HG03280 (cell line): ENCODE measurements around the gene KDM2A.

ENCODE experiments used
- ATAC-seq: cut with Tn5 transposase; IDR thresholded peaks from one replicate; pipeline ENCODE4 v1.9.1; 2021; ENCODE audit warnings: mild to moderate bottlenecking, moderate library complexity; ENCODE audit not compliant: unreplicated experiment

Gene KDM2A

DNA sequence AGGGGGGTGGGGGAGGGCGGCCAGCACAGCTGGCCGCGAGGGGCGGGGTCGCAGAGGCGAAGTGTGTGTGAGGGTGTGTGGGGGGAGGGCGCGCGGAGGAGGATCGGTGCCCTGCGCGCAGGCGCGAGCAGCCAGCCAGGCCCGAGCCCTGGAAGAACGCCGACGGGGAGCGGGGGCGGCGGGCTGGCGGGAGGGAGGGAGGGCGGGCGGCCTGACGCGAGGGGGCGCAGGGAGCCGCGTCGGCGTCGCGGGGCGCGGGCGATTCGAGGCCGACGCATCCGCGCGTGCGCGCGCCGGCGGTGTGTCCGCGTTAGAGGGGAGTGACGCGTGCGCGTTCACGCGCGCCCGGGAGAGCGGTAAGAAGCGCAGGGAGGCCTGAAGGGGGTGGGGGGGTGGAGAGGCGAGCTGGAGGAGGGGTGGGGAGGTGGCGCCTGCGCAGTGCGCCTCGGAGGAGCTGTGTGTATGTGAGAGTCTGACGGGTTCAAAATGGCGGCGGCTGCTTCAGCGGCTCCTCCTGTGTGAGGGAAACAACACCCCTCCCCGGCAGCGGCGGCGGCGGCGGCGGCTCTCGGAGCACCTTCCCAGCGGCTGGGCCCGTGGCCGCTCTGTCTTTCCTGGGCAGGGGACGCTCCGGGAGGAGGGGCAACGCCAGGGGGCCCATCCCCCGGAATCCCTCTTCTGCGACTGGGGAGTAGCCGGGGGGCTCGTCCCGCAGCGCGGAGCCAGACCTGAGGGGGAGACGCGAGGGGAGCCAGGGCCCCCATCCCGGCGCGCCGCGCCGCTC is at the start of gene KDM2A:
KDM2A (plus strand) TSS at position 463 of the 784 bp plus-strand sequence. CDS start 2,054 bp downstream, outside the sequence.
- peak; percentile 70 for ATAC-seq

DNA sequence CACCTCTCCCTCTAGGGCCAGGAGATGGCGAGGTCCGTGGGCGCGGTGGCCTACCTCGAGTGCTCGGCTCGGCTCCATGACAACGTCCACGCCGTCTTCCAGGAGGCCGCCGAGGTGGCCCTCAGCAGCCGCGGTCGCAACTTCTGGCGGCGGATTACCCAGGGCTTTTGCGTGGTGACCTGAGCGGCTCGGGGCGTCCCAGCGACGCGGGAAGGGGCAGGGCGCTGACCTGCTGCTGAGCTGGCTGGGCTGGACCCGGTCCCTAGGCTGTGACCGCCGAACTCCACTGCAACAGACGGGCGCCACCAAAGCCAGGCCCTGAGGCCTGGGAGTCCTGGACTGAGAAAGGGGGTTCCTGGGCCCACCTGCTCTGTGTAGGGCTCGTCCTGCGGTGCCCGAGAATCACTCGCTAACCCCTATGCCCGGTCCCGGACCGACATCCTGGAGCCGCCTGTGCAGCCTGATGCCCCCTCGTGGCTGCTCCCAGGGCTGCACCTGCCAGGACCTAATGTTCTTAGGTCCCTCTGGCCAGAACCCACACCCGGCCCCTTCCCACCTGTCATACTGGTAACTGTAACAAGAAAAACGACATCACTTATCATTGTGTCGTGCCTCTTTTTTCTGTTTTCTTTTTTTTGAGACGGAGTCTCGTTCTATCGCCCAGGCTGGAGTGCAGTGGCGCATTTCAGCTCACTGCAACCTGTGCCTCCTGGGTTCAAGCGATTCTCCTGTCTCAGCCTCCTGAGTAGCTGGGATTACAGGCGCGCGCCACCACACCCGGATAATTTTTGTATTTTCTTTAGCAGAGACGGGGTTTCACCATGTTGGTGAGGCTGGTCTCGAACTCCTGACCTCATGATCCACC is 47.4 kb upstream of the KDM2A start:
- peak; percentile 58 for ATAC-seq

DNA sequence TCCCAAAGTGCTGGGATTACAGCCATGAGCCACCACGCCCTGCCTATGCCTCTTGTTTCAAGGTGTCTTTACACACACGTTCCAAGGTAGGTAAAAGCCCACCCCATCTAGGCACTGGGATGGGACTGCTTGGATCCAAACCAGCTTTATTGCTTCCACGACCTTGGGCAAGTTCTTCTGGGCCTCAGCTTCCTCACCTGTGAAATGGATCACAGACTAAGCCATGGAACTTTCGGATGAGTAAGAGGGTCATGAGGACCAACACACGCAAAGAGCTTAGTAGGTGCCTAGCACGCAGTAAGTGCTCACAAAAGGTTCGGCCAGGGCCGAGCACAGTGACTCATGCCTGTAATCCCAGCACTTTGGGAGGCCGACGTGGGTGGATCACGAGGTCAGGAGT is 46.8 kb upstream of the KDM2A start:
- ATAC-seq: no peak

DNA sequence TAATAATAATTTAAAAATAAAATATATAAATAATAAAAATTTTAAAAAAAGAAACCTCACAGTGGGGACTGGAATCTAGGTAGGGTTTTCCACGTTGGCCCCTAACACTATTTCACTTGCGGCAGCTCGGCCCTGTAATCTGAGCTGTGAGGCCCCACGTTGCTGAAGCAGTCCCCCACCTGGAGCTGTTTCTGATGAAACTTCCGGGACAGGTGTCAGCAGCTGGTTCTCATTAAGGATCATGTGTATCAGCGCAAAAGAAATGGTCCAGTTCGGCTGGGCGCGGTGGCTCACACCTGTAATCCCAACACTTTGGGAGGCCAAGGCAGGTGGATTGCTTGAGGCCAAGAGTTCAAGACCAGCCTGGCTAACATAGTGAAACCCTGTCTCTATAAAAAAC is 45.2 kb upstream of the KDM2A start:
- no peak for ATAC-seq

DNA sequence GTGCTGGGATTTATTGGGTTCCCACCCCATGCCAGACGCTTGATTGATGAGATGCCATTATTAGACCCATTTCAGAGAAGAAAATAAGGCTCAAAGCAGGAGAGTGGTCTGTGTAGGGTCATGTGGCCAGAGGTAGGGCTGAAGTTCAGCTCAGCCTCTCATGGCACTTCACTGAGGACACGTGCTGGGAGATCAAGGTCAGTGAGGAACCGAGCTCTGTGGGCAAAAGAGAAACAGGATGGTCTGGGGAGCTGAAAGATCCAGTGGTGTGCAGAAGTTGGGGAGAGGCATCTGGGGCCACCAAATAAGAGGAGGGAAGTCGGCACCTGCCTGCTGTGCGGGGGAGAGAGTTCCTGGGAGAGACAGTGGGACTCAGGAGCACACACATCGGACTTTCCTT is 42.9 kb upstream of the KDM2A start:
- no peak for ATAC-seq

DNA sequence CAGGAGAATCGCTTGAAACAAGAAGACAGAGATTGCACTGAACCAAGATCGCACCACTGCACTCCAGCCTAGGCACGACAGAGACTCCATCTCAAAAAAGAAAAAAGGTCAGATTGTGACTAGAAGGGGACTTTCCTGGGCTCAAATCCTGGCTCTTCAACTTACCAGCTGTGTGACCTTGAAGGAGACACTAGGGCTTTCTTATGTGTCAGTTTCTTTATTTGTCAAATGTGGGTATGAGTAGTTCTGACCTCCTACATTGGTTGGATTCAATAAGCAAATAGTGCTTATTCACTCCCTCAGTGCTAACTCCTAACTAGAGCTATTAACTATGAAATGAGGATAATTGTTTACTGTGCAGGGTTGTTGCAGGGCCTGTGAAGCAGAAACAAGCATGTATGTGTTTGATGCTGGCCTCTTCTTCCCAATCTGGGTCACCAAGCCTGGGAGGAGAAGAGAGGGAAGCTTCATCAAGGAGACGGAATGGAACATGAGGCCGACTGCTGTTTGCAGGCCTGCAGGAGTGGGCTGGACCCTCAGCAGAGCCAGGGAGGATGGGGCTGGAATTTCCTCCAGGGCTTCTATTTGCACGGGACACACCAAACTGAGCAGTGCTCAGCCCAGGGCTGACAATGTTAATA is 39.9 kb upstream of the KDM2A start:
- no peak for ATAC-seq

DNA sequence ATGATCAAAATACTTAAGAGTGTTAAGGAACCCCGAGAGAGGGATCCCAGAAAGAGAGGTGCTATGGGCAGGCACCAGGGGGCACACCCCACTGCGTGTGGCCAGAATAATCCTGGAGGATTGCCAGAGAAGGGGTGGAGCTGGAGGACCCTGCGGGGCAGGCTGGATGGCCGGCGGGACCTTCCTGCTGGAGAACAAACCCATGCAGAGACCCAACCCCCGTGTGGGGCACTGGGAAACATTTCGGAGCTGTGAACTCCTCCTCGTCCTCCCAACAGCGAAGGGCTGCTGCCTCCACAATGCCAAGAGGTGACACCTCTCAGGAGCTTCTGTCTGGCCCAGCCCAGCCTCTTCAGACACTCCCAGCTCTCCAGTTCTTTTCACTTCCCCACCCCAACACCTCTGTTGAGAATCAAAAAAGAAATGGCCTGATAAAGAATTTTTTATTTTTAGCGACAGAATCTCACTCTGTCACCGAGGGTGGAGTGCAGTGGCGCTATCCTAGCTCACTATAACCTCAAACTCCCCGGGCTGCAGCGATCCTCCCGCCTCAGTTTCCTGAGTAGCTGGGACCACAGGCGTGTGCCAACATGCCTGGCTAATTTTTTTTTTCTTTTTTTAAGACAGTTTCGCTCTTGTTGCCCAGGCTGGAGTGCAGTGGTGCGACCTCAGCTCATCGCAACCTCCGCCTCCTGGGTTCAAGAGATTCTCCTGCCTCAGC is 36.8 kb upstream of the KDM2A start:
- ATAC-seq: no peak

DNA sequence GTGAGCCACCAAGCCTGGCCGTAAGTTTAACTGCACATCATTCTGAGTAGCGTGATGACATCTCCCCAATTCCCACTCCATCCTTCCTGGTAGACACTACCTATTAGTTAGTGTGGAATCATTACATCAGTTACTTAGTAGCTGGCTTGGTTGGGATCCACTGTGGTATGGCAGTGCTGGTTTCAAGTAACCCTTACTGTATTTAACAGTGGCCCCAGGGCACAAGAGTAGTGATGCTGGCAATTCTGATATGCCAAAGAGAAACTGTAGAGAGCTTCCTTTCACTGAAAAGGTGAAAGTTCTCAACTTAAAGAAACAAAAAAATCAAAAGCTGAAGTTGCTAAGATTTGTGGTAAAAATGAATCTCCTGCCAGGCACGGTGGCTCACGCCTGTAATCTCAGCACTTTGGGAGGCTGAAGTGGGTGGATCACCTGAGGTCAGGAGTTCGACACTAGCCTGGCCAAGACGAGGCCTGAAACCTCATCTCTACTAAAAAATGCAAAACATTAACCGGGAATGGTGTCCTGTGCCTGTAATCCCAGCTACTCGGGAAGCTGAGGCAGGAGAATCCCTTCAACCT is 35.2 kb upstream of the KDM2A start:
- no peak for ATAC-seq

DNA sequence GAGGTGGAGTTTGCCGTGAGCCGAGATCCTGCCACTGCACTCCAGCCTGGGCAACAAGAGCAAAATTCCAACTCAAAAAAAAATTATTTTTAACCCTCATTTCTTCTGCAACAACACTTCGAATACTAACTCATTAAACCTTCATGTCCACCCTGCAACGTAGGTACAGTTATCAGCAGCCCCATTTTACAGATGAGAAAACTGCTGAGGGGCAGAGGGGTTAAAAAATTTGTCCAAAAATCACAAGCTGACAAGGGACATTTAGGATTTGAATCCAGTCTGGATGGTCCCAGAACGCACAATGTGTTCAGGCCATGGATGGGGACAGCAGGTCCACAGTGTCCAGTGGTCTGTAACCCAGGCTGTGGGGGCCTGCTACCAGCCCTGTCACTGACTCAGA is 33.4 kb upstream of the KDM2A start:
- no peak for ATAC-seq

DNA sequence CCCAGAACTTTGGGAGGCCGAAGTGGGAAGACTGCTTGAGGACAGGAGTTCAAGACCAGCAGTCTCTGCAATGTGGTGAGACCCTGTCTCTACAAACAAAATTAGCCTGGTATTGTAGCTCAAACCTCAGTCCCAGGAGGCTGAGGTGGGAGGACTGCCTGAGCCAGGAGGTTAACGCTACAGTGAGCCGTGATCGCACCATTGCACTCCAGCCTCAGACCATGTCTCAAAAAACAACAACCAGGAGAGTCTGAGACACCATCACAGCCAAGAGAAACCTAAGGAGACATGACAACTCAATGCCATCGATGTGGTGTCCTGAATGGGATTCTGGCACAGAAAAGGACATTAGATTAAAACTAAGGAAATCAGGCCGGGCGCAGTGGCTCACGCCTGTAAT is 28.3 kb upstream of the KDM2A start:
- no peak for ATAC-seq

DNA sequence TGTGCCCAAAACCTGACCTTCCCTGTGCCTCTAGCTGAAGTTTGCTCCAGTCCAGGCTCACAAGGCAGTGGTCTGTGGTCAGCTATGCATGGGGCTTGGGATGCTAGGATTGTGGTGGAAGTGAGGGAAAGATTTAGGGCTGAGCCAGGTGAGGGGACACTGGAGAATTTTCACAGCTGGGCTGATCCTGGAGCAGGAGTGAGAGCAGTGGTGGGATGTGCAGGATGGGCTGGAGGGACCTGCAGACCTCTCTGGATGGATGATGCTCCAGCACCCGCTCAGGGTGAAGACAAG is 23.9 kb upstream of the KDM2A start:
- ATAC-seq: no peak

DNA sequence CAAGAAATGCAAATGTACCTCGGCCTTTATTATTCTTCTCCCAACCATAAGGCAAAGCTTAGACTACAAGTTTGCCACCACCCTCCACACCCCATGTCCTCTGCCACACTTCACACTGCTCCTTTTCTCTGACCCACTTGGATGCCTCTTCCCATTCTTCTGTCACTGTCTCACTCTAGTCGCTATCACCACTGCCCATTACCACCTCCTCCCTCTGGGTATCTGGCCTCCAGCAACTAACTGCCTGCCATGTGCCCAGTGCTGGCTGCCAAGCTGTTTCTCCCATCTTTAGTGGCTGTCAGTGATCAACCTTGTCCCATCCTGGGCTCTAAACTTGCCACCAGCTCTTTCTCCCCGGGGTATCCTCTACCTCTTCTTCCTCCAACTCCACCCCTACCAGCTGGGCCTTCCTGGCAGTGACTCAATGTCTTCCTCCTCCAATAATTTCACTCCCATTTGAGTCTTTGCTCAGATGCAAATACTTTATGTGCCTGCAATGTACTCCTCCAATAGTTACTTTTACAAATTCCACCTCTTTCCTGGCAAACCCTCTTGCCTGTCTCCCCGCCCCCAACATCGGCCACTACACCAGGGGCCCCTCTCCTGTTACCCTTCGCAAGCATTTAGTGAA is 20.1 kb upstream of the KDM2A start:
- no peak for ATAC-seq

DNA sequence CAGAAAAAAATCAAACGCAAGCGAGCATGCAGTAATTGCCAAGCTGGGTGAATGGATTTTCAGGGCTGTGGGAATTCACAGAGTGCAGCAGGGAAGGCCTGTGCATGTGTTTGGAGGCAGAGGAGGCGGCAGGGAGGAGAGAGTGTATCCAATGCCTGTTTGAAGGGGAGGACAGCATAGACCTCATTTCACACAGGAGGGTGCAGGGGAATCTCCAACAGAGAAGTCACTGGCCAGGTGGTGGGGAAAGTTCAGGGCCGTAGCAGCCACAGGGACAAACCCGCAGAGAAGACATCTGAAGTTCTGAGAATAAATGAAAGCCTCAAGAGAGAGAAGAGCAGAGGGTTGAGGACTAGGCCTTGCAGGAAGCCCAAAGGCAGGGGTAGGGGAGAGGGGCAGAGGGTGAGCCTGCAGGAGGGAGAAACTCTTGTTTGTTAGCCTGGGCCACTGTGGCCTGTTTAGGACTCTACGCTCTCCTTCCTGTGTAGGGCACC is 19.2 kb upstream of the KDM2A start:
- no peak for ATAC-seq

DNA sequence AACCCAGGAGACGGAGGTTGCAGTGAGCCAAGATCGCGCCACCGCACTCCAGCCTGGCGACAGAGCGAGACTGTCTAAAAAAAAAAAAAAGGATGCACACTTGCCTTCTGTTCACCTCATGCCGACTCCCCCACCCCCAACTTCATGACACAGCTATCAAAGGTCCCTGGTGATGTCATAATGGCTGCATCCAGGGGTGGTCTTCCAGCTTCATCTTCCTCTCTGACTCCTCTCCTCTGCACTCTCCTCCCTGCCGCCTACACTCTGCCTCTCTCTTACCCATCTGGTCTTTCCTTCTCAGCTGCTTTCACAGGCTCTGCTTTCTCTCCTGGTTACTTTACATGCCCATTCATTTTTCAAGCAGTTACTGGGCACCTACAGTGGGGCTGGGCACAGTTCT is 16.4 kb upstream of the KDM2A start:
- no peak for ATAC-seq

DNA sequence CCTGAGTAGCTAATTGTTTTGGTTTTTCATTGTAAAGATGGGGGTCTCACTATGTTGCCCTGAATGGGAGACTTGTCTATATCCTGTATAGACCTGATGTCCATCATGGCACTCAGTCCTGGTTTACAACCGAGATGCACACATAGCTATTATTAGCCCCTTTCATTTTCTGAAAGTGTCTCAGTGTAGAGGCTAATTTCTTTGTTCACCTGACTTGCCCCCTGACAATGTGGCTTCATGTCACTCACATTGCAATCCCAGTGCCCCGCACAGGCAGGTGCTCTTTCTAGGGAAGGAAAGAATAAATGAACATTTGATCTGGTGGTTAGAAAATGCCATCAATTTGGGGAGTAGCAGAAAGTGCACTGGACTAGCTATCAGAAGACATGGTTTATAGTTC is 13.1 kb upstream of the KDM2A start:
- ATAC-seq: no peak

DNA sequence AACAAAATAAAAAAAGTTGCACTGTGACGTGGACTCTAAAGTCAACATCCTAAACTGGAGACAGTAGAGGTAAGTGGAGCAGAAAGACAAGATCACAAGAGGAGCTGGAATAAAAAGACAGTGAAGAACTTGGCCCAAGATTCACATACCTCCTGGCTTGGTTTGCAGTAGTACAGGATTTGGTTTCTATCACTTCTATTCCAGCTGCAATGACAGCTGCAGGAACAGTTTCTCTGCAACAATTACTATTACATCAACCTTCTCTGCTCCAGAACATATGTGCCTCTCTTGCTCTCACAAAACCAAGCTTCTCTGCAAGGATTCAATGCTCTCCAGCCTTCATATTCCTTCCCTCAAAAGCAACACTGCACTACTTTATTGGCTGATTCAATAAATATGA is 7.8 kb upstream of the KDM2A start:
- no peak for ATAC-seq

DNA sequence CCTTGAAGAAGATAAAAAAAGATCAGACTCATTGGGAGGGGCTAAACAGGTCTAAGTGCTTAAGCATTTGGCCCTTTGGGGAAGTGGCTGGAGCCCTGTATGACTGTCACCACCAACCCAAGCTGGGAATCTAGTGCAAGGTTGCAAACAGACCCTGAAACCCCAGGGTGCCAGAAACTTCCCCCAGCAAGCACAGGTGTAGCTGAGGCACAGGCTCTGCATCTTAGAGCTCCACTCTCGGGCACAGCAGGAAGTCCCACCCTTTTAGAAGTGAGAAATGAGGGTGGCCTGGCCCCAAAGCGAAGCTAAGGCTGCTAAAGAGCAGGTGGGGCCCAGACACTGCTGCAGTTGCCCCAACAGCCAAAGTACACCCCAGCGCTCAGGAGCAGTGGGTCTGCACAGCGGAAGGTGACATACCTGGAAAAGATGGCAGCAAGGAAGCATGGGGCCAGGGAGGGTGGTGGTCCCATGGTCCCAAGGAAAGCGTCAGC is 5.8 kb upstream of the KDM2A start:
- ATAC-seq: peak; percentile 50

DNA sequence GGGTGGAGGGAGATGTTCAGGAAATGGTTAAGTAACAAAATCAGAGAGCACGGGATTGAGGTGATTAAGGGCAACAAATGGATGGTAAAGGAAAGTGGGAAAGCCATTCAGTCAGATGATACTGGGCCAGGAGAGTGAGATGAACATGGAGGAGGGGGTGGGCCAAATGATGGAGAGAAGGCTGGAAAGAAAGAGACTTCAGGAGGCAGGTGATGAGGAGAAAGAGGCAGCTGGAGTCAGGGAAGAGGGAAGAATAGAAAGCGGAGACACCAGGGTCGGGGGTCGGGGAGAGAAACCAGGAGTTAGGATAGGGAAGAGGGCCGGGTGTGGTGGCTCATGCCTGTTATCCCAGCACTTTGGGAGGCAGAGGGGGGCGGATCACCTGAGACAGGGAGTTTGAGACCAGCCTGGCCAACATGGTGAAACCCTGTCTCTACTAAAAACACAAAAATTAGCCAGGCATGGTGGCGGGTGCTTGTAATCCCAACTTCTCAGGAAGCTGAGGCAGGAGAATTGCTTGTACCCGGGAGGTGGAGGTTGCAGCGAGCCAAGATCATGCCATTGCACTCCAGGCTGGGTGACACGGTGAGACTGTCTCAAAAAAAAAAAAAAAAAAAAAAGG is 4.7 kb upstream of the KDM2A start:
- ATAC-seq: no peak

DNA sequence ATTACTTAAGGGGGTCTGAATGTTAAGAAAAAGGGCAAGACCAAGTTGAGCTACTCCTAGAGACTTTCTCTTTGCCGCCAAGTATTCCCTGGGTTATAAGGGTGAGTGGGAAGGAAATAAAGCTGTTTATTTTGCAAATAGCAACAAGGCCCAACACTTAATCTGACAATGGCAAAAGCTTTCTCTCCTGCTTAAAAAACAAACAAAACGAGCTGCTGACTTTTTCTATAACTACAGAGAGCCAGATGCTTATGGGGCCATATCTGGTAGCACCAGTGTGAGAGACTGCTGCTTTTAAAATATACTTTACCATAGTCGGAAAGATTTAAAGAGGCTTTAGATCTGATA is 2.3 kb upstream of the KDM2A start:
- no peak for ATAC-seq

DNA sequence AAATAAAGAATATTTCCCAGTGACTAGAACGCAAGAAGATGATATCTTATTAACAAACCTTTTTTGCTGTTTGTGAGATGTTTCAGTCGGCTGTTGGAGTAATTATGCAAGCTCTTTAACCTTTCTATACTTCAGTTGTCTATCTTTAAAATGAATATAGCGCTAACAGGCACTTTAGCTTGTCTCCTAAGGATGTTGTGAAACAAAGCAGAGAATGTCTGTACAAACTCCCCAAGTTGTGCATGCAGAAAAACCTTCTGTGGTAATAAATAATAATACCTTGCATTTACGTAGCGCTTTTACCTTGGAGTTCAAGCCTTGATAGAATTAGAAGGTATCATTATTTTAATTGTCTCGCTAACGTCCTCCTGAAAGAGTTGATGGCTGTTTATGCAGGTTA is 1.9 kb upstream of the KDM2A start:
- ATAC-seq: no peak
